ENCODE results near the gene NT5C1A. TPM values are rescaled to one million over a fixed set of nuclear protein-coding genes. Genes with fewer than 3 reads are reported as not detected.

NT5C1A gene
- total RNA-seq, 1 experiment from 2014 or later: not detected

DNA sequence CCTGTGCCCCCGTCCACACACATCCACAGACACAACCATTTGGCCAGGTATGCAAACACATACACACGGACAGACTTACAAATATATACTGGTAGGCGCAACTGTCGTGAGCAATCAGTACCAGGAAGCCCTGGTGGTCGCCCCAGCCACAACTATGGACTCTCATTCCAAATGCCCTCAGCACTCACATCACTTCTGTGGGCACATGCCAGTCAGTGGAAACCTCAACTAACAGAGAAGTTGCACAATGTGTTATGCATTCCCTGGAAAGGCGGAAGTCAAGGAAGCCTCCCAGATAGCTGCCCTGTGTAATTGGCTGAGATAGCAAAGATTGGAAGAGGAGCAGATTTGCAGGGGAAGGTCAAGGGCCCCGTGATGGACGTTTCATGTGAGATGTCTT is 31.0 kb downstream of the NT5C1A start:
- ChIA-PET CTCF (interaction anchor here (0.7 to 2.8 kb wide), 4 partner anchors 13 to 35 kb away, joined by 4 to 13 read pairs (median 6); no protein-coding TSS in a partner anchor), POLR2A (no interaction called here)
- intact Hi-C loops (cut with micrococcal nuclease): no loop called here
- Mint-ChIP-seq H3K27me3 (ENCODE audit: insufficient read depth, unreplicated experiment) (peaks cover 6% of the 10 kb centered on the region), H3K27ac (ENCODE audit: low read depth, unreplicated experiment) (no peak overlapping the region), H3K9me3 (ENCODE audit: unreplicated experiment) (no peaks in the 10 kb centered on the region), H3K36me3 (ENCODE audit: insufficient read depth, unreplicated experiment) (no peaks in the 10 kb centered on the region), H3K4me1 (ENCODE audit: insufficient read depth, unreplicated experiment) (no peaks in the 10 kb centered on the region), H3K4me3 (ENCODE audit: unreplicated experiment) (no peak overlapping the region)
- no peak for TF ChIP-seq CTCF (IDR thresholded peaks at IDR 0.05; ENCODE audit: unreplicated experiment)
- no TSS peak for BruUV-seq (replicated peaks)
- DNase-seq (ENCODE audit: unreplicated experiment): no peak

DNA sequence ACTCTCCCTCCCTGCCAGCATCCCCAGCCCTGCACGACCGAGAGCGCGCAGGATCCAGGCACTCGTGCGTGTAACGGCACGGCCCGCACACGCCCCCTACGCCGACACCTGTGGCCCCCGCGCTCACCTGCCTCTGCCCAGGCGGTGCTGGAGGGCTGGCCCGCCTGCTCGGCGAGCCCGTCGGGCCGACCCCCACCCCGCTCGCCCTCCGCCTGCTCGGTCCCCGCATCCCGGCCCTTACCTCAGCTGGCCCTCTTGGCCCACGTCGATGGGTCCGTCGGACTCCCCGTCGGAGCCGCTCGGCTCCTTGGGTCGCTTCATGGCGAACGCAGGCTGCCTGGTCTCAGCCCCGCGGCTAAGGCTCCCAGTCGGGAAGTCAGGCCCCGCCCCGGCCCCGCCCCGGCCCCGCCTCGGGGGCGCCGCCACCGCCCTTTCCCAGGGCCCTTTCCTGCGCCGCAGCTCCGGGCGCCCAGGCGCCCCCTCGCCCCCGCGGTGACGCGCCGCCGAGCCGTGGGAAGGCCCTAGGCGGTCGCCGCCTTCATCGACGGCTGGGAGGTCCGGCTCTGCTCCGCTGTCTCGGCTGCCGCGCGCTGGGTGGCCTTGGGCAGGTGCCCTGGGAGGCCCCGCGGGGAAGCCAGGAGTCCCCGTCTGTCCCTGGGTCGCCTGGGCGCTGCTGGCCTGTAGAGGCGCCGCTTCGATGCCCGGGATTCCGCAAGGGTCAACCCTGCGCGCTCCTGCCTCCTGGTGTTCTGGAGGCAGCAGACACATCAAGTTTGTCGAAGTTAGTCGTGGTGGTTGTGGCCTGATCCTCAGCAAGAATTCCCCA is 32.4 kb downstream of the NT5C1A start, which contains the start of gene HEYL:
Gene HEYL, minus strand, starts transcription at position 339 of the 826 bp plus-strand sequence. Its CDS starts 18 bp downstream, at position 321.
- POLR2A ChIA-PET: no interaction called here
- Mint-ChIP-seq H3K9me3 (ENCODE audit: unreplicated experiment) (no peaks in the 10 kb centered on the region), H3K4me3 (ENCODE audit: unreplicated experiment) (no peak within 1 kb of the TSS), H3K36me3 (ENCODE audit: insufficient read depth, unreplicated experiment) (no peaks in the 10 kb centered on the region), H3K27me3 (ENCODE audit: insufficient read depth, unreplicated experiment) (peaks cover 20% of the 10 kb centered on the region), H3K4me1 (ENCODE audit: insufficient read depth, unreplicated experiment) (no peaks in the 10 kb centered on the region), H3K27ac (ENCODE audit: low read depth, unreplicated experiment) (no peak within 1 kb of the TSS)
- no TSS peak for BruUV-seq (replicated peaks)
- TF ChIP-seq CTCF (IDR thresholded peaks at IDR 0.05; ENCODE audit: unreplicated experiment): no peak
- intact Hi-C loops (cut with micrococcal nuclease): no loop called here
- no peak for DNase-seq (ENCODE audit: unreplicated experiment)
- CTCF ChIA-PET: interaction anchor here (1.7 to 2.8 kb wide), 2 partner anchors 14 to 15 kb away, joined by 8 to 13 read pairs; no protein-coding TSS in a partner anchor

DNA sequence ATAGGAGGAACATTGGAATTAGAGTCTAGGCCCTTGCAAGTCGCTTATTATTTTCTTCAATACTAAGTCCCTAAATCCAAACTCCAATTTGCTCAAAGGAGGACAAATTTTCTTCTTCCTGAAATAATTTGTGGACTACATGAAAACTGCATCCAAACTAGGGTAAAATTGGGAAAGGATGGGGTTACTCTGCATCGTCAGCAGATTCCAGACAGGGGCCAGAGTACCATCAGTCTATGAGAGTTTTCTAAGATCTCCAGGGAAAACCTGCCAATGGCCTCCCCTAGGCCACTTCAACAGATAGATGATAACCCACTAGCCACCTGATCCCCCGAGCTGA is 33.0 kb downstream of the NT5C1A start:
- ChIA-PET POLR2A (no interaction called here), CTCF (interaction anchor here (1.7 kb wide), 1 partner anchor 15 kb away, joined by 8 read pairs; no protein-coding TSS in a partner anchor)
- Mint-ChIP-seq H3K36me3 (ENCODE audit: insufficient read depth, unreplicated experiment) (no peaks in the 10 kb centered on the region), H3K27me3 (ENCODE audit: insufficient read depth, unreplicated experiment) (peaks cover 26% of the 10 kb centered on the region), H3K9me3 (ENCODE audit: unreplicated experiment) (no peaks in the 10 kb centered on the region), H3K4me3 (ENCODE audit: unreplicated experiment) (no peak overlapping the region), H3K27ac (ENCODE audit: low read depth, unreplicated experiment) (no peak overlapping the region), H3K4me1 (ENCODE audit: insufficient read depth, unreplicated experiment) (no peaks in the 10 kb centered on the region)
- BruUV-seq (replicated peaks): no TSS peak
- intact Hi-C loops (cut with micrococcal nuclease): no loop called here
- no peak for TF ChIP-seq CTCF (IDR thresholded peaks at IDR 0.05; ENCODE audit: unreplicated experiment)
- no peak for DNase-seq (ENCODE audit: unreplicated experiment)

- no peak overlapping the region for H3K4me3 Mint-ChIP-seq (ENCODE audit: unreplicated experiment)
- no peak for TF ChIP-seq CTCF (IDR thresholded peaks at IDR 0.05; ENCODE audit: unreplicated experiment)
- no peaks in the 10 kb centered on the region for H3K4me1 Mint-ChIP-seq (ENCODE audit: insufficient read depth, unreplicated experiment)
- ChIA-PET POLR2A (no interaction called here), CTCF (interaction anchor here (1.9 kb wide), 1 partner anchor 31 kb away, joined by 5 read pairs; no protein-coding TSS in a partner anchor)
- intact Hi-C loops (cut with micrococcal nuclease): no loop called here
- peaks cover 33% of the 10 kb centered on the region for H3K27me3 Mint-ChIP-seq (ENCODE audit: insufficient read depth, unreplicated experiment)
- BruUV-seq (replicated peaks): no TSS peak
- H3K9me3 Mint-ChIP-seq (ENCODE audit: unreplicated experiment): no peaks in the 10 kb centered on the region
- no peak for DNase-seq (ENCODE audit: unreplicated experiment)
- no peak overlapping the region for H3K27ac Mint-ChIP-seq (ENCODE audit: low read depth, unreplicated experiment)
- H3K36me3 Mint-ChIP-seq (ENCODE audit: insufficient read depth, unreplicated experiment): no peaks in the 10 kb centered on the region
Observed at GRCh38 chr1:39637361-39637760, 34.5 kb downstream of the NT5C1A start.
